HG03066 (cell line): Measurements from ENCODE around the gene MYO1G.

ENCODE experiments used
- ATAC-seq: cut with Tn5 transposase; IDR thresholded peaks from one replicate; pipeline ENCODE4 v1.9.1; 2021; ENCODE audit warnings: low read depth; ENCODE audit not compliant: unreplicated experiment

MYO1G gene

GRCh38 chr7:44967571-44968446 lies 11.0 kb downstream of the MYO1G start:
- no peak for ATAC-seq

- no peak for ATAC-seq
Measured at GRCh38 chr7:44966731-44967538, 11.9 kb downstream of the MYO1G start.

GRCh38 chr7:44965937-44966730 lies 12.7 kb downstream of the MYO1G start:
- ATAC-seq: no peak

GRCh38 chr7:44965441-44965903 lies 13.3 kb downstream of the MYO1G start:
- no peak for ATAC-seq

- ATAC-seq: no peak
Measured at GRCh38 chr7:44964831-44965440, 13.9 kb downstream of the MYO1G start.

- ATAC-seq: no peak
Measured at GRCh38 chr7:44964384-44964830, 14.4 kb downstream of the MYO1G start.

GRCh38 chr7:44963364-44964290 lies 15.2 kb downstream of the MYO1G start:
- ATAC-seq: no peak

- no peak for ATAC-seq
Measured at GRCh38 chr7:44962483-44963251, 16.1 kb downstream of the MYO1G start.

GRCh38 chr7:44961844-44962482 lies 16.9 kb downstream of the MYO1G start:
- ATAC-seq: no peak

GRCh38 chr7:44960011-44960580 lies 18.7 kb downstream of the MYO1G start:
- no peak for ATAC-seq

GRCh38 chr7:44959433-44959951 lies 19.3 kb downstream of the MYO1G start:
- ATAC-seq: no peak

- ATAC-seq: no peak
Measured at GRCh38 chr7:44958645-44959344, 20.0 kb downstream of the MYO1G start.

GRCh38 chr7:44956157-44956766 lies 22.6 kb downstream of the MYO1G start:
- no peak for ATAC-seq

GRCh38 chr7:44955733-44956132 lies 23.1 kb downstream of the MYO1G start:
- ATAC-seq: no peak

GRCh38 chr7:44953156-44953555 lies 25.7 kb downstream of the MYO1G start:
- no peak for ATAC-seq

- ATAC-seq: no peak
Measured at GRCh38 chr7:44949303-44949702, 29.5 kb downstream of the MYO1G start.
